Activated CD8-positive, alpha-beta memory T cell treated with anti-CD3 and anti-CD28 coated beads, Interleukin-2, amount 50 U/mL, for 4 hours (primary cell): ENCODE measurements around the gene RBMX.

ENCODE experiments used
- DNase-seq: peaks from one replicate; pipeline ENCODE4 v3.0.0-alpha.2; 2020

RBMX gene

DNA sequence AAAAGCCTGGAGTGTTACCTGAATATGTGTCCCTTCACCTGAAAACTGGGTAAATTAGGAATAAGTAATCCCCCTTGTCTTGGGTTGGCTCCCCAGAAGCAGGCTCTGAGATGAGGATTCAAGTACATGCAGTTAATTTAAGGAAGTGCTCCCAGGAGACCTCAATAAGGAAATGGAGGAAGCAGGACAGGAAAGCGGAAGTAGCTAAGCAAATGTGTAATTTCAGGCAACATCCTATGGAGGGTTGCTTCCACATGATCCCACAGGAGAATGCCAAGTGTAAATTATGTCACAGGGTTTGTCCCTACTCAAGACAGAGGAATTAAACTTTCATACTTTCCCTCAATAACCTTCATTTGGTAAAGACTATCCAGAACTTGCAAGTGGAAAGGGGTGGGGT, 51.7 kb downstream of the RBMX start:
- no peak for DNase-seq

DNA sequence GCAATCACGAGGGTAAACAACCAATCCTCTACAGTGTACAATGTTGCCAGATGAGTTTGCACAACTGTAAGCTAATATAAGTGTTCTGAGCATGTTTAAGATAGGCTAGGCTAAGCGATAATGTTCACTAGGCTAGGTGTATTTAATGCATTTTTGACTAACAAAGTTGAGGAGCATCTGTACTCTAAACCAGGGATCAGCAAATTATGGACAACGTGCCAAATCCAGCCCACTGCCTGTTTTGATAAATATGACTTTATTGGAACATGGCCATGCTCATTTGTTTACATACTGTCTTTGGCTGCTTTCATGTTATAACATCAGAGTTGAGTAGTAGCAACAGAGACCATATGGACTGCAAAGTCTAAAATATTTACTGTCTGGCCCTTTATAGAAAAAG, 53.5 kb downstream of the RBMX start:
- no peak for DNase-seq

DNA sequence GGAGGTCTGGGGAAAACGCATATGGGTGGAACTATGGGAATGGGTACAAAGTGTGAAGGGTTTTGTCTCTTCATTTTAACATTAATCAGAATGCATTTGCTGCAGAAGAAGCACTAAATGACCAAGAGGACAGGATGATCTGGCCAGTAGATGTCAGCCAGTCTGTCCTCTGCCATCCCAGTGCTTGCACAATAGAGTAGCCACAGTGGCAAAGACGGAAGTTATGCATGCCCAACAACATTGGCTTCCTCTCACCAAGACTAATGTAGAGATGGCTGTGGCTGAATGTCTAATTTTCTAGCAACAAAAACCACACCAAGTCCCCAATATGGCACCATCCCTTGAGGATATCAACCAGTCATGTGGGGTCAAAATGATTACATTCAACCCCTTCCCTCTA, 54.8 kb downstream of the RBMX start:
- DNase-seq: no peak
